Type B pancreatic cell (in vitro differentiated cells): ENCODE data around the gene SASS6. TPM values are rescaled to one million over a fixed set of nuclear protein-coding genes. Genes with fewer than 3 reads are reported as not detected.
"Not testable (repeated sequence)": the region's sequence is repeated elsewhere in the genome, so short reads cannot be mapped to it uniquely, and the experiment has no call there.

Experiments
- DNase-seq: peaks from one replicate; pipeline ENCODE4 v3.0.0; 2021; ENCODE audit warnings: mixed read lengths; ENCODE audit not compliant: unreplicated experiment; ENCODE audit errors: extremely low spot score
- H3K27ac Mint-ChIP-seq: 2 replicates; pipeline ENCODE4 v1.8.0; 2021; ENCODE audit warnings: mild to moderate bottlenecking, mixed read lengths
- H3K27me3 Mint-ChIP-seq: 2 replicates; pipeline ENCODE4 v1.8.0; 2021; ENCODE audit warnings: mixed read lengths
- H3K36me3 Mint-ChIP-seq: 2 replicates; pipeline ENCODE4 v1.8.0; 2021; ENCODE audit warnings: mixed read lengths
- H3K4me1 Mint-ChIP-seq: one replicate; pipeline ENCODE4 v1.8.0; 2021; ENCODE audit warnings: mixed read lengths; ENCODE audit not compliant: unreplicated experiment
- H3K4me3 Mint-ChIP-seq: 2 replicates; pipeline ENCODE4 v1.8.0; 2021; ENCODE audit warnings: mild to moderate bottlenecking, mixed read lengths
- H3K9me3 Mint-ChIP-seq: 2 replicates; pipeline ENCODE4 v1.8.0; 2021; ENCODE audit warnings: mixed read lengths
- total RNA-seq: library from RNA; stranded (reverse); gene quantifications from 2 replicates; pipeline ENCODE4 v1.2.1, GENCODE V29; 2021; ENCODE audit warnings: low replicate concordance
- TF ChIP-seq, protein P1 (sequence below): fragments of 200-600 bp; sonication (generic); conservative IDR thresholded peaks from 2 replicates; pipeline ENCODE4 v1.5.0; 2021; ENCODE audit warnings: antibody characterized with exemption, mild to moderate bottlenecking

Gene SASS6
- total RNA-seq, 1 donor from 2014 or later = 9.2 TPM

DNA sequence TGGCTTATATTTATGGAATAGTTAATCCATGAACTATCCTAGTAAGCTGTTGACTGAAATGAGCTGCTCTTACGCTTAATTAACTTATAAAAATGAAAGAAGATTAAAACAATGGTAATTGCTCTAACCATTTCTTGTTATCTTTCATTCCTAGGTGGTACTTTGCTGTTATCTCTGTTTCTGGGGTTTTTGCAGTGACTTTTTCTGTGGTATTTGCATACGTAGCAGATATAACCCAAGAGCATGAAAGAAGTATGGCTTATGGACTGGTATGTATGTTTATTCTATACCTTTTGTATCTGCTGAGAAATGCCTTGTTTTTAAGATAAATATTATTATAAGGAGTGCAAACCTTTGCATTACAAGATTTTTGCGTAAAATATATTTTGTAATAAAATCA, 71.0 kb downstream of the SASS6 start:
- no peaks in the 10 kb centered on the region for H3K4me1 Mint-ChIP-seq
- TF ChIP-seq, protein P1, sequence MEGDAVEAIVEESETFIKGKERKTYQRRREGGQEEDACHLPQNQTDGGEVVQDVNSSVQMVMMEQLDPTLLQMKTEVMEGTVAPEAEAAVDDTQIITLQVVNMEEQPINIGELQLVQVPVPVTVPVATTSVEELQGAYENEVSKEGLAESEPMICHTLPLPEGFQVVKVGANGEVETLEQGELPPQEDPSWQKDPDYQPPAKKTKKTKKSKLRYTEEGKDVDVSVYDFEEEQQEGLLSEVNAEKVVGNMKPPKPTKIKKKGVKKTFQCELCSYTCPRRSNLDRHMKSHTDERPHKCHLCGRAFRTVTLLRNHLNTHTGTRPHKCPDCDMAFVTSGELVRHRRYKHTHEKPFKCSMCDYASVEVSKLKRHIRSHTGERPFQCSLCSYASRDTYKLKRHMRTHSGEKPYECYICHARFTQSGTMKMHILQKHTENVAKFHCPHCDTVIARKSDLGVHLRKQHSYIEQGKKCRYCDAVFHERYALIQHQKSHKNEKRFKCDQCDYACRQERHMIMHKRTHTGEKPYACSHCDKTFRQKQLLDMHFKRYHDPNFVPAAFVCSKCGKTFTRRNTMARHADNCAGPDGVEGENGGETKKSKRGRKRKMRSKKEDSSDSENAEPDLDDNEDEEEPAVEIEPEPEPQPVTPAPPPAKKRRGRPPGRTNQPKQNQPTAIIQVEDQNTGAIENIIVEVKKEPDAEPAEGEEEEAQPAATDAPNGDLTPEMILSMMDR = no peak
- no peaks in the 10 kb centered on the region for H3K27me3 Mint-ChIP-seq
- H3K27ac Mint-ChIP-seq = no peak overlapping the region
- peaks cover 20% of the 10 kb centered on the region for H3K36me3 Mint-ChIP-seq
- no peaks in the 10 kb centered on the region for H3K9me3 Mint-ChIP-seq
- H3K4me3 Mint-ChIP-seq = no peak overlapping the region
- DNase-seq = no peak

GRCh38 chr1:100053727-100054126, 79.0 kb downstream of the SASS6 start:
- DNase-seq = no peak
- Mint-ChIP-seq H3K27me3 (no peaks in the 10 kb centered on the region), H3K4me3 (no peak overlapping the region), H3K9me3 (no peaks in the 10 kb centered on the region), H3K27ac (no peak overlapping the region), H3K4me1 (peaks cover 15% of the 10 kb centered on the region), H3K36me3 (peaks cover 34% of the 10 kb centered on the region)
- TF ChIP-seq, protein P1 = no peak

GRCh38 chr1:100053119-100053518, 79.6 kb downstream of the SASS6 start:
- H3K27me3 Mint-ChIP-seq = no peaks in the 10 kb centered on the region
- H3K9me3 Mint-ChIP-seq = no peaks in the 10 kb centered on the region
- H3K27ac Mint-ChIP-seq = no peak overlapping the region
- TF ChIP-seq, protein P1 = no peak
- no peak for DNase-seq
- H3K4me3 Mint-ChIP-seq = no peak overlapping the region
- H3K4me1 Mint-ChIP-seq = peaks cover 20% of the 10 kb centered on the region
- H3K36me3 Mint-ChIP-seq = peaks cover 34% of the 10 kb centered on the region

- H3K4me1 Mint-ChIP-seq = peaks cover 22% of the 10 kb centered on the region
- peaks cover 2% of the 10 kb centered on the region for H3K9me3 Mint-ChIP-seq
- H3K36me3 Mint-ChIP-seq = peaks cover 32% of the 10 kb centered on the region
- H3K27ac Mint-ChIP-seq = no peak overlapping the region
- H3K27me3 Mint-ChIP-seq = no peaks in the 10 kb centered on the region
- no peak overlapping the region for H3K4me3 Mint-ChIP-seq
- TF ChIP-seq, protein P1 = no peak
- DNase-seq = no peak
Measured at GRCh38 chr1:100051893-100052292, 80.8 kb downstream of the SASS6 start.

DNA sequence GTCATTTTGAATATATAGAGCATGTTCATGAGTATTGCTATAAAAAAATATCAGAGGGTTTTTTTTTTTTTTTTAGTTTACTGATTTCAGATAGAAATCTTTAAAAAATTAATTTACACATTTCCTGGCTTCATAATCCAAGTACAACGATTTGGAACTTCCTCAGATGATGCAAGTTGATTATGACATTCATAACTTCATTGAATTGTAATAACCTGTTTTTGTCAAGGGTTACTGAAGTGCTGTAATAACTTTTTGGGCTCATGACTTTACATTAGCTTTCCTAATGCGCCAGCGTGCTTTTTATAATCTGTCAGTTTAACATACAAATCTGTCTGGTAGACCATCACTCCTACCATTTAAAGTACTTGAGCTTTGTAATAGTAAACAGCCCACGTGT, 81.3 kb downstream of the SASS6 start:
- peaks cover 32% of the 10 kb centered on the region for H3K36me3 Mint-ChIP-seq
- TF ChIP-seq, protein P1 = no peak
- no peak overlapping the region for H3K4me3 Mint-ChIP-seq
- peaks cover 26% of the 10 kb centered on the region for H3K4me1 Mint-ChIP-seq
- H3K27ac Mint-ChIP-seq = no peak overlapping the region
- no peak for DNase-seq
- peaks cover 6% of the 10 kb centered on the region for H3K9me3 Mint-ChIP-seq
- H3K27me3 Mint-ChIP-seq = no peaks in the 10 kb centered on the region

DNA sequence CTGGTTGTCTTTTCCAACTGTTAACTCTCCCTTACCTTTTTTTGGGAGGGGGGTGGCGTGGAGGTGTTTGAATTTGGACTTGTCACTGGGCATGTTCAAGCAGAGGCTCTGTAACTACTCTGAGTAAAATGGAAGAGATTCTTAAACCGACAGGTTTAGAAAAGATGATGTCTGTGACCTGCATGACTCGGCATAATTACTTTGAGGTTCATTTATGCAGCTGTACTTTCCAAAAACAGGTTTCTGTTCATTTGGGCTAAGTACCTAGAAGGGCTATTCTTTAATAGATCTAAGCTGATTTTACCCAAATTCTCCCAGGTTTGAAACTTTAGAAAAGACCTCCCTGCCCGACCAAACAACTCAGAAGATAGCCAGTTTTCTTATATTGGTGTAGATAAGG, 82.6 kb downstream of the SASS6 start:
- H3K9me3 Mint-ChIP-seq = peaks cover 8% of the 10 kb centered on the region
- peak overlapping the region; percentile 34 for H3K27ac Mint-ChIP-seq
- H3K27me3 Mint-ChIP-seq = no peaks in the 10 kb centered on the region
- peak overlapping the region; percentile 12 for H3K4me3 Mint-ChIP-seq
- DNase-seq = no peak
- H3K36me3 Mint-ChIP-seq = peaks cover 31% of the 10 kb centered on the region
- TF ChIP-seq, protein P1 = no peak
- peaks cover 25% of the 10 kb centered on the region for H3K4me1 Mint-ChIP-seq

- DNase-seq, H3K27me3 Mint-ChIP-seq, H3K4me3 Mint-ChIP-seq, H3K27ac Mint-ChIP-seq: not testable (repeated sequence)
- peaks cover 13% of the 10 kb centered on the region for H3K9me3 Mint-ChIP-seq
- H3K4me1 Mint-ChIP-seq = peaks cover 25% of the 10 kb centered on the region
- peaks cover 34% of the 10 kb centered on the region for H3K36me3 Mint-ChIP-seq
Measured at GRCh38 chr1:100047235-100047708, 85.5 kb downstream of the SASS6 start.
